Caco-2 (cell line): Measurements from ENCODE around the gene EZR. TPM values are rescaled to one million over a fixed set of nuclear protein-coding genes. Genes with fewer than 3 reads are reported as not detected.
"Not testable (repeated sequence)": the region's sequence is repeated elsewhere in the genome, so short reads cannot be mapped to it uniquely, and the experiment has no call there.

Experiments used
- BruUV-seq: library from RNA; stranded (reverse); fragments of 400-500 nt; replicated peaks from 2 replicates; lab custom pipeline; 2021; lab: Mats Ljungman, UMichigan
- CTCF ChIA-PET: fragments of 300-600 bp; sonication (Branson Sonifier 250); formaldehyde crosslinking; loops from one replicate; lab custom pipeline; 2022; ENCODE audit warnings: antibody characterized with exemption; lab: Charles Lee
- POLR2A ChIA-PET: fragments of 300-600 bp; sonication (Branson Sonifier 250); formaldehyde crosslinking; loops from one replicate; lab custom pipeline; 2022; ENCODE audit warnings: antibody characterized with exemption; lab: Charles Lee
- DNase-seq, 2 experiments: peaks; one replicate each; pipeline versions ENCODE4 v3.0.0 to v3.0.0-alpha.2; 2020 to 2022
- H3K27me3 ChIP-seq: replicated peaks from 2 replicates; pipeline ENCODE4 v1.6.0; 2011; ENCODE audit warnings: low read length; ENCODE audit not compliant: control insufficient read depth, insufficient read depth
- H3K36me3 ChIP-seq: 2 replicates; pipeline ENCODE4 v1.5.1; 2011; ENCODE audit warnings: low read length; ENCODE audit not compliant: control insufficient read depth, insufficient read depth
- H3K4me1 ChIP-seq: fragments of 250-450 bp; sonication (Bioruptor Pico); 2 replicates; pipeline ENCODE4 v1.5.1; 2020; ENCODE audit warnings: mild to moderate bottlenecking
- H3K4me3 ChIP-seq: 2 replicates; pipeline ENCODE4 v1.5.1; 2011; ENCODE audit warnings: low read depth, mild to moderate bottlenecking, control low read depth, low read length
- H3K9me3 ChIP-seq: fragments of 250-450 bp; sonication (Bioruptor Pico); 2 replicates; pipeline ENCODE4 v1.5.1; 2020; ENCODE audit warnings: mild to moderate bottlenecking, moderate library complexity
- H3K27ac Mint-ChIP-seq: one replicate; pipeline ENCODE4 v1.8.0; 2022; ENCODE audit warnings: mixed read lengths; ENCODE audit not compliant: unreplicated experiment
- H3K27me3 Mint-ChIP-seq: one replicate; pipeline ENCODE4 v1.8.0; 2022; ENCODE audit warnings: mixed read lengths; ENCODE audit not compliant: insufficient read depth, unreplicated experiment
- H3K36me3 Mint-ChIP-seq: one replicate; pipeline ENCODE4 v1.8.0; 2022; ENCODE audit warnings: mild to moderate bottlenecking, mixed read lengths; ENCODE audit not compliant: insufficient read depth, unreplicated experiment
- H3K4me1 Mint-ChIP-seq: one replicate; pipeline ENCODE4 v1.8.0; 2022; ENCODE audit warnings: low read depth, mixed read lengths; ENCODE audit not compliant: unreplicated experiment
- H3K4me3 Mint-ChIP-seq: one replicate; pipeline ENCODE4 v1.8.0; 2022; ENCODE audit warnings: mild to moderate bottlenecking, moderate library complexity, mixed read lengths; ENCODE audit not compliant: unreplicated experiment
- H3K9me3 Mint-ChIP-seq: one replicate; pipeline ENCODE4 v1.8.0; 2022; ENCODE audit warnings: mixed read lengths; ENCODE audit not compliant: unreplicated experiment
- intact Hi-C: fragments of 100-400 bp; cut with micrococcal nuclease; formaldehyde crosslinking; loops from one replicate; pipeline ENCODE4 v1.10.0; 2022; ENCODE audit not compliant: unreplicated experiment
- total RNA-seq: library from RNA; stranded (reverse); gene quantifications from 2 replicates; pipeline ENCODE4 v1.2.3, GENCODE V29; 2022
- TF ChIP-seq, protein P1 (sequence below), 2 experiments: fragments of 200-600 bp in 1 of 2; IDR thresholded peaks; 1 replicate in 1 of 2; 2 replicates in 1 of 2; pipeline versions ENCODE4 v1.5.1 to v1.8.0; 2011 to 2022; ENCODE audit warnings: antibody characterized with exemption in 1 of 2, control low read depth in 1 of 2, inconsistent platforms in 1 of 2, low read depth in 1 of 2, low read length in 1 of 2, mild to moderate bottlenecking in 1 of 2, moderate library complexity in 1 of 2; ENCODE audit not compliant: insufficient read depth in 1 of 2, severe bottlenecking in 1 of 2, unreplicated experiment in 1 of 2

Gene EZR
- total RNA-seq, 1 experiment from 2014 or later: 290 TPM

DNA sequence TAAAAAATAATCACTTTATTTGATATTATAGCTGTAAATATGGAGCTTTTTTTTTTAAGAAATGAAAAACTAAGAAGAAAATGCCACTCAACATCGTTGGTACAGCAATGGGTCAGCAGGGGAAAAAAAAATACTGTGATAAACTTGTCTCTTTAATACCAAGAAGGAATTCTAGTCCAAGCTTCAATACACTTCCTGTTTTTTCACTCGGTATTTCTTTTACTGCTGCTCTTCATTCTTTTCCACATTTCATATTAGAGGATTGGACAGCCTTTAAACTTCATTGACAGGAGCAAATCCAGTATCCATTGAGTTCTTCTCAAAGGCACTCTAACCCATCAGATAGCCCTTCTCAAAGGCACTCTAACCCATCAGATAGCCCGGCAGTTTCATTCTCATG, 22.2 kb upstream of the EZR start:
- DNase-seq: no peak
- no peak overlapping the region for H3K4me3 Mint-ChIP-seq
- TF ChIP-seq, protein P1, sequence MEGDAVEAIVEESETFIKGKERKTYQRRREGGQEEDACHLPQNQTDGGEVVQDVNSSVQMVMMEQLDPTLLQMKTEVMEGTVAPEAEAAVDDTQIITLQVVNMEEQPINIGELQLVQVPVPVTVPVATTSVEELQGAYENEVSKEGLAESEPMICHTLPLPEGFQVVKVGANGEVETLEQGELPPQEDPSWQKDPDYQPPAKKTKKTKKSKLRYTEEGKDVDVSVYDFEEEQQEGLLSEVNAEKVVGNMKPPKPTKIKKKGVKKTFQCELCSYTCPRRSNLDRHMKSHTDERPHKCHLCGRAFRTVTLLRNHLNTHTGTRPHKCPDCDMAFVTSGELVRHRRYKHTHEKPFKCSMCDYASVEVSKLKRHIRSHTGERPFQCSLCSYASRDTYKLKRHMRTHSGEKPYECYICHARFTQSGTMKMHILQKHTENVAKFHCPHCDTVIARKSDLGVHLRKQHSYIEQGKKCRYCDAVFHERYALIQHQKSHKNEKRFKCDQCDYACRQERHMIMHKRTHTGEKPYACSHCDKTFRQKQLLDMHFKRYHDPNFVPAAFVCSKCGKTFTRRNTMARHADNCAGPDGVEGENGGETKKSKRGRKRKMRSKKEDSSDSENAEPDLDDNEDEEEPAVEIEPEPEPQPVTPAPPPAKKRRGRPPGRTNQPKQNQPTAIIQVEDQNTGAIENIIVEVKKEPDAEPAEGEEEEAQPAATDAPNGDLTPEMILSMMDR (IDR thresholded peaks at IDR 0.05; ENCODE audit: insufficient read depth in 1 of 2, low read depth in 1 of 2, low read length in 1 of 2, severe bottlenecking in 1 of 2, unreplicated experiment in 1 of 2): no peak
- ChIA-PET CTCF (interaction anchor here (0.5 kb wide), 1 partner anchor 145 kb away, joined by 8 read pairs; no protein-coding TSS in a partner anchor), POLR2A (interaction anchor here (0.7 kb wide), 1 partner anchor 38 kb away, joined by 3 read pairs; no protein-coding TSS in a partner anchor)
- BruUV-seq: no TSS peak
- intact Hi-C loops: no loop called here
- no peaks in the 10 kb centered on the region for H3K27me3 Mint-ChIP-seq
- Histone ChIP-seq H3K36me3 (no peaks in the 10 kb centered on the region), H3K4me3 (no peak overlapping the region), H3K9me3 (peaks cover 8% of the 10 kb centered on the region; the same call in 1 of the 2 replicates), H3K27me3 (no peaks in the 10 kb centered on the region), H3K4me1 (peaks cover 39% of the 10 kb centered on the region)
- H3K27ac Mint-ChIP-seq: no peak overlapping the region
- H3K9me3 Mint-ChIP-seq: peaks cover 19% of the 10 kb centered on the region
- H3K36me3 Mint-ChIP-seq: no peaks in the 10 kb centered on the region
- peaks cover 23% of the 10 kb centered on the region for H3K4me1 Mint-ChIP-seq

DNA sequence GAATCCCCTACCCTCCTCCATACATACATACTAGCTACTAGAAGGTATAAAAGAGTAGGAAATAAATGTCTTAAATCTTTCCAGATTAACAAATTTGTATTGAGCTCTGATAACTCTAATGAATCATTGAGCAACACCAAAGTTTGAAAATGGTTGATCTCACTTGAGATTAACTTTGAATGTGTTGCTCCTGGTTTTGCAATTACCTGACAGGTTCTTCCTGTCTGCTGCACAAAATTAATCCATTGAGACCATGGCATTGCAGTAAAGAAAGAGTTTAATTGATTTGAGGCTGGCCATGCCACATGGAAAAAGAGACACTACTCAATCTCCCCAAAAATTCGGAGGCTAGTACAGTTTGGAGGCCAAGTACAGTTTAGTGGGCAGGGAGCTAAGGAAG, 21.3 kb upstream of the EZR start:
- Histone ChIP-seq H3K4me3 (no peak overlapping the region), H3K9me3 (peaks cover 8% of the 10 kb centered on the region; the same call in 1 of the 2 replicates), H3K27me3 (no peaks in the 10 kb centered on the region), H3K4me1 (peaks cover 48% of the 10 kb centered on the region), H3K36me3 (no peaks in the 10 kb centered on the region)
- Mint-ChIP-seq H3K27me3 (no peaks in the 10 kb centered on the region), H3K36me3 (no peaks in the 10 kb centered on the region), H3K9me3 (peaks cover 11% of the 10 kb centered on the region), H3K27ac (peak overlapping the region; percentile 73), H3K4me3 (no peak overlapping the region), H3K4me1 (peaks cover 23% of the 10 kb centered on the region)
- intact Hi-C loops: no loop called here
- DNase-seq: no peak
- TF ChIP-seq, protein P1 (IDR thresholded peaks at IDR 0.05; ENCODE audit: insufficient read depth in 1 of 2, low read depth in 1 of 2, low read length in 1 of 2, severe bottlenecking in 1 of 2, unreplicated experiment in 1 of 2): no peak
- POLR2A ChIA-PET: interaction anchor here (0.6 to 1.3 kb wide), 4 partner anchors 21 to 887 kb away, joined by 3 to 13 read pairs (median 6); partner anchors contain the start of genes EZR and WTAP
- CTCF ChIA-PET: interaction anchor here (1.2 kb wide), 1 partner anchor 21 kb away, joined by 10 read pairs; the partner anchor contains the start of gene EZR
- BruUV-seq: no TSS peak

DNA sequence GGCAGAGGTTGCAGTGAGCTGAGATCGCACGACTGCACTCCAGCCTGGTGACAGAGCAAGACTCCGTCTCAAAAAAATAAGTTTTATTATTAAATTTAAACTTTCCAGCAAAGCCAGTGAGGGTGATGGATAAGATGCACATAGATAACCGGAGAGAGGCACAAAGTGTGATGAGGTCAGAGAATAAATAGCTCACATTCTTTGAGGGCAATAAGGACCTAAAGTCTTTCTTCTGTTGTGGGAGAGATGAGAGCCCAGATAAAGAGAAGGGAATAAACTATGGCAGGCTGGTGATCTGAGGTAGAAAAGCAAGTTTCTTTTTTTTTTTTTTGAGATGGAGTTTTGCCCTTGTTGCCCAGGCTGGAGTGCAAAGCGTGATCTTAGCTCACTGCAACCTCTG, 20.6 kb upstream of the EZR start:
- no TSS peak for BruUV-seq
- H3K9me3 ChIP-seq: peaks cover 8% of the 10 kb centered on the region; the same call in 1 of the 2 replicates
- Mint-ChIP-seq H3K4me3 (no peak overlapping the region), H3K36me3 (no peaks in the 10 kb centered on the region), H3K9me3 (peaks cover 10% of the 10 kb centered on the region), H3K4me1 (peaks cover 29% of the 10 kb centered on the region), H3K27ac (no peak overlapping the region), H3K27me3 (no peaks in the 10 kb centered on the region)
- intact Hi-C loops: no loop called here
- DNase-seq: no peak
- no peaks in the 10 kb centered on the region for H3K27me3 ChIP-seq
- ChIA-PET POLR2A (interaction anchor here (0.6 to 1.3 kb wide), 4 partner anchors 21 to 887 kb away, joined by 3 to 13 read pairs (median 6); partner anchors contain the start of genes EZR and WTAP), CTCF (interaction anchor here (1.2 kb wide), 1 partner anchor 21 kb away, joined by 10 read pairs; the partner anchor contains the start of gene EZR)
- no peak overlapping the region for H3K4me3 ChIP-seq
- TF ChIP-seq, protein P1 (IDR thresholded peaks at IDR 0.05; ENCODE audit: insufficient read depth in 1 of 2, low read depth in 1 of 2, low read length in 1 of 2, severe bottlenecking in 1 of 2, unreplicated experiment in 1 of 2): no peak
- no peaks in the 10 kb centered on the region for H3K36me3 ChIP-seq
- peaks cover 49% of the 10 kb centered on the region for H3K4me1 ChIP-seq

DNA sequence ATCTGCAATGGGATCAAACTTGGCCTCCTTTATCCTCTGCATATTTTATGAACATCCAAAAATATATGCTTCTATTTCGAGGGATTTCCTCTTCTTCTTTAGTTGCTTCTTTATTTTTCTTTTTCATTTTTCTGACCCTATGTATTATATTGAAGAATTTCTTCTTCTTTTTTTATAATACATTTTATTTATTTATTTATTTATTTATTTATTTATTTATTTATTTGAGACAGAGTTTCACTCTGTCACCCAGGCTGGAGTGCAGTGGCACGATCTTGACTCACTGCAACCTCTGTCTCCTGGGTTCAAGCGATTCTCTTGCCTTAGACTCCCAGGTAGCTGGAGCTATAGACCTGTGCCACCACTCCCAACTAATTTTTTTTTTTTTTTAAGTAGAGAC, 19.6 kb upstream of the EZR start:
- H3K27me3 Mint-ChIP-seq, H3K27ac Mint-ChIP-seq, H3K36me3 ChIP-seq, BruUV-seq, H3K9me3 ChIP-seq, H3K4me3 ChIP-seq, H3K36me3 Mint-ChIP-seq, DNase-seq, CTCF ChIA-PET, H3K4me3 Mint-ChIP-seq, H3K27me3 ChIP-seq, intact Hi-C loops: not testable (repeated sequence)
- Mint-ChIP-seq H3K4me1 (peaks cover 24% of the 10 kb centered on the region), H3K9me3 (peaks cover 10% of the 10 kb centered on the region)
- H3K4me1 ChIP-seq: peaks cover 39% of the 10 kb centered on the region
- POLR2A ChIA-PET: interaction anchor here (1.1 kb wide), 1 partner anchor 31 kb away, joined by 7 read pairs; no protein-coding TSS in a partner anchor
